IPS DF 4.7 (cell line): ENCODE data around the gene GLYATL1B.
"Not testable (repeated sequence)": the region's sequence is repeated elsewhere in the genome, so short reads cannot be mapped to it uniquely, and the experiment has no call there.

Experiments
- DNase-seq: peaks from one replicate; pipeline ENCODE4 v3.0.0-alpha.2; 2013; ENCODE audit warnings: low spot score; ENCODE audit errors: extremely low read depth

The GLYATL1B gene

GRCh38 chr11:59095972-59096575 is 10.0 kb downstream of the GLYATL1B start:
- not testable (repeated sequence) for DNase-seq

- no peak for DNase-seq
These were observed 11.1 kb downstream of the GLYATL1B start for GRCh38 chr11:59097113-59097708.

- not testable (repeated sequence) for DNase-seq
These were observed 11.8 kb downstream of the GLYATL1B start for GRCh38 chr11:59097938-59098337.

- DNase-seq = peak; percentile 44
These were observed 16.2 kb downstream of the GLYATL1B start for GRCh38 chr11:59102259-59102765.

- DNase-seq = peak; percentile 88
These were observed 20.5 kb downstream of the GLYATL1B start, which contains the start of gene FAM111B for GRCh38 chr11:59106363-59107336. TSS of gene FAM111B (plus strand) at chr11:59107237. CDS start at chr11:59109626, 2,389 bp downstream.

- not testable (repeated sequence) for DNase-seq
These were observed 21.6 kb downstream of the GLYATL1B start for GRCh38 chr11:59107721-59108120.

GRCh38 chr11:59112494-59112893 is 26.4 kb downstream of the GLYATL1B start:
- DNase-seq = no peak

GRCh38 chr11:59114344-59114743 is 28.2 kb downstream of the GLYATL1B start:
- DNase-seq = no peak

- DNase-seq = no peak
These were observed 29.4 kb downstream of the GLYATL1B start for GRCh38 chr11:59115553-59115952.

- DNase-seq = no peak
These were observed 31.7 kb downstream of the GLYATL1B start for GRCh38 chr11:59117774-59118173.

- no peak for DNase-seq
These were observed 33.7 kb downstream of the GLYATL1B start for GRCh38 chr11:59119826-59120225.

GRCh38 chr11:59135648-59136461 is 49.7 kb downstream of the GLYATL1B start:
- DNase-seq = peak; percentile 36

- DNase-seq = not testable (repeated sequence)
These were observed 50.4 kb downstream of the GLYATL1B start for GRCh38 chr11:59136551-59136950.

GRCh38 chr11:59137190-59137589 is 51.1 kb downstream of the GLYATL1B start:
- no peak for DNase-seq

GRCh38 chr11:59138643-59139042 is 52.5 kb downstream of the GLYATL1B start:
- no peak for DNase-seq

GRCh38 chr11:59141191-59141590 is 55.1 kb downstream of the GLYATL1B start:
- DNase-seq = no peak

GRCh38 chr11:59141673-59142460 is 55.8 kb downstream of the GLYATL1B start:
- no peak for DNase-seq

- DNase-seq = peak; percentile 56
These were observed 56.7 kb downstream of the GLYATL1B start, which contains the start of gene FAM111A for GRCh38 chr11:59142530-59143507. TSS of gene FAM111A (plus strand) at chr11:59142856. CDS start at chr11:59148873, 6,017 bp downstream.

GRCh38 chr11:59144096-59144495 is 58.0 kb downstream of the GLYATL1B start:
- no peak for DNase-seq
